Measurements from ENCODE around the gene MBD6. TPM values are rescaled to one million over a fixed set of nuclear protein-coding genes. Genes with fewer than 3 reads are reported as not detected.

Gene MBD6
- total and polyA plus RNA-seq, 2 donors from 2014 or later, result 38.4 to 118 TPM

DNA sequence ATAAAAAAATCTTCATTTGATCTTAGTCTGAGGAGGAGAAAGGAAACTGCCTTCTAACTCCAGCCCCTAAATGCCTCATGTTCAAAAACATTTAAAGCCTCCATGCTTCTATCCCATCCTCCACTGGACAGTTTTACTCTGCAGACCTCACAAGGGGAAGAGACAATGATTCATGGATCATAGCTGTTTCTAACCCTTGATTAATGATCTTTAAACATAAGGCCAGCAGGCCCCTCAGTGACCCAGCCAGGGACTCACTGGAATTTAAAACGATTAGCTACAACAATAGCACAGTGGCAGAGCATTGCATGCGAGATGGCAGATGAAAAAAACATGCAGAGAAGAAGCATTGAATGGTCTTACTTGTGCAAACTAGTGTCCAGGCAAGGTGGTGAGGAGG lies 18.4 kb downstream of the MBD6 start:
- peaks cover 0 to 10% (median 4%) of the 10 kb centered on the region in 3 donors for H3K4me1 ChIP-seq (ENCODE audit: control insufficient read depth in 2 of 3, insufficient read depth in 2 of 3, low read depth in 1 of 3, low read length in 3 of 3)
- intact Hi-C loops (cut with DNase I), result no loop called here
- H3K9ac ChIP-seq (ENCODE audit: low read length in 3 of 3), result no peak overlapping the region
- H3K36me3 ChIP-seq (ENCODE audit: control insufficient read depth in 2 of 3, insufficient read depth in 3 of 3, low read length in 3 of 3), result peaks cover 2 to 23% (median 13%) of the 10 kb centered on the region in 3 donors
- H3K27me3 ChIP-seq (ENCODE audit: control insufficient read depth, insufficient read depth, low read length), result no peaks in the 10 kb centered on the region
- H3K27ac ChIP-seq (ENCODE audit: low read depth in 2 of 2, low read length in 2 of 2), result no peak overlapping the region
- H3K4me3 ChIP-seq (ENCODE audit: low read length in 3 of 3), result no peak overlapping the region
- no peaks in the 10 kb centered on the region for H3K9me3 ChIP-seq (ENCODE audit: control insufficient read depth in 2 of 3, insufficient read depth in 1 of 3, low read length in 3 of 3)
- TF ChIP-seq, protein P1, sequence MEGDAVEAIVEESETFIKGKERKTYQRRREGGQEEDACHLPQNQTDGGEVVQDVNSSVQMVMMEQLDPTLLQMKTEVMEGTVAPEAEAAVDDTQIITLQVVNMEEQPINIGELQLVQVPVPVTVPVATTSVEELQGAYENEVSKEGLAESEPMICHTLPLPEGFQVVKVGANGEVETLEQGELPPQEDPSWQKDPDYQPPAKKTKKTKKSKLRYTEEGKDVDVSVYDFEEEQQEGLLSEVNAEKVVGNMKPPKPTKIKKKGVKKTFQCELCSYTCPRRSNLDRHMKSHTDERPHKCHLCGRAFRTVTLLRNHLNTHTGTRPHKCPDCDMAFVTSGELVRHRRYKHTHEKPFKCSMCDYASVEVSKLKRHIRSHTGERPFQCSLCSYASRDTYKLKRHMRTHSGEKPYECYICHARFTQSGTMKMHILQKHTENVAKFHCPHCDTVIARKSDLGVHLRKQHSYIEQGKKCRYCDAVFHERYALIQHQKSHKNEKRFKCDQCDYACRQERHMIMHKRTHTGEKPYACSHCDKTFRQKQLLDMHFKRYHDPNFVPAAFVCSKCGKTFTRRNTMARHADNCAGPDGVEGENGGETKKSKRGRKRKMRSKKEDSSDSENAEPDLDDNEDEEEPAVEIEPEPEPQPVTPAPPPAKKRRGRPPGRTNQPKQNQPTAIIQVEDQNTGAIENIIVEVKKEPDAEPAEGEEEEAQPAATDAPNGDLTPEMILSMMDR (IDR thresholded peaks at IDR 0.05; ENCODE audit: borderline replicate concordance, extremely low read depth, insufficient read depth), result no peak
- FAIRE-seq (no peak), DNase-seq (peak in 1 of 5 donors; percentile 22)

DNA sequence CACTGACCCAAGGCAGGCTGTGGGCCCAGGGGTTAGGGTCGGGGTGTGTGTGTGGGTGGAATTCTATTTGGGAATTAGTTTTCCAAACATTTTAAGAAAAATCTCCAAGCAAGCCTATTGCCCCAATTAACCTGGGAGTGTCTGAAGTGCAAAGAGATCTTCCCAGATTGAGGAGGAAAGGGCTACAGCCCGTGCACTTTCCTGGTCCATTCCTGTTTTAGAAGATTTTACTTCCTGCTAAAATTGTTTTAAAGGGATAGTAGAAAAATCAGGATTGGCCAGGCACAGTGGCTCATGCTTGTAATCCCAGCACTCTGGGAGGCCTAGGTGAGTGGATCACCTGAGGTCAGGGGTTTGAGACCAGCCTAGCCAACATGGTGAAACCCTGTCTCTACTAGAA lies 19.1 kb downstream of the MBD6 start:
- H3K27ac ChIP-seq (ENCODE audit: low read depth in 2 of 2, low read length in 2 of 2), result no peak overlapping the region
- intact Hi-C loops (cut with DNase I), result no loop called here
- FAIRE-seq (no peak), DNase-seq (no peak)
- peaks cover 0 to 14% (median 8%) of the 10 kb centered on the region in 3 donors for H3K4me1 ChIP-seq (ENCODE audit: control insufficient read depth in 2 of 3, insufficient read depth in 2 of 3, low read depth in 1 of 3, low read length in 3 of 3)
- H3K9ac ChIP-seq (ENCODE audit: low read length in 3 of 3), result no peak overlapping the region
- no peak overlapping the region for H3K4me3 ChIP-seq (ENCODE audit: low read length in 3 of 3)
- peaks cover 2 to 23% (median 13%) of the 10 kb centered on the region in 3 donors for H3K36me3 ChIP-seq (ENCODE audit: control insufficient read depth in 2 of 3, insufficient read depth in 3 of 3, low read length in 3 of 3)
- H3K9me3 ChIP-seq (ENCODE audit: control insufficient read depth in 2 of 3, insufficient read depth in 1 of 3, low read length in 3 of 3), result no peaks in the 10 kb centered on the region
- TF ChIP-seq, protein P1 (IDR thresholded peaks at IDR 0.05; ENCODE audit: borderline replicate concordance, extremely low read depth, insufficient read depth), result no peak
- no peaks in the 10 kb centered on the region for H3K27me3 ChIP-seq (ENCODE audit: control insufficient read depth, insufficient read depth, low read length)

DNA sequence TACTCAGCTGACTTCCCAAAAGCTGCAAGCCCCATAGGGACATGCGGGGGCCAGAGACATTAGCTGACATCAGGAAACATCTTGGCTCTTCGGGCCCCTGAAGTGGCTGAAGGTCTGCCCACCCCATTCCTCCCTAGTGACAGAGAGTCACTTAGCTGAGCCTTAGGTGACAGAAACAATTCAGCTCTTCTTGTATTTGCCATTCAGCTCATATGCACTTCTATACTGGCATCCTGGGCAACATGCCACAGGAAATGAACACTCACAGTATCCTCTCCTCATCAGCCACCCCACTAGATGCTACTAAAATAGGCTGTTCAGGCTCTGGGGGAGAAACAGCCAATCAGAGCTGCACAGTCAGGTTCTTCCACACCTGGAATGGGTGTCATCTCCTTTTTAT lies 21.0 kb downstream of the MBD6 start:
- DNase-seq, result no peak
- H3K4me1 ChIP-seq (ENCODE audit: control insufficient read depth in 2 of 3, insufficient read depth in 2 of 3, low read depth in 1 of 3, low read length in 3 of 3), result peaks cover 0 to 14% (median 8%) of the 10 kb centered on the region in 3 donors
- TF ChIP-seq, protein P1 (IDR thresholded peaks at IDR 0.05; ENCODE audit: borderline replicate concordance, extremely low read depth, insufficient read depth), result no peak
- FAIRE-seq, result no peak
- no peak overlapping the region for H3K4me3 ChIP-seq (ENCODE audit: low read length in 3 of 3)
- H3K9me3 ChIP-seq (ENCODE audit: control insufficient read depth in 2 of 3, insufficient read depth in 1 of 3, low read length in 3 of 3), result no peaks in the 10 kb centered on the region
- H3K27me3 ChIP-seq (ENCODE audit: control insufficient read depth, insufficient read depth, low read length), result peaks cover 6% of the 10 kb centered on the region
- H3K36me3 ChIP-seq (ENCODE audit: control insufficient read depth in 2 of 3, insufficient read depth in 3 of 3, low read length in 3 of 3), result peaks cover 2 to 9% (median 7%) of the 10 kb centered on the region in 3 donors
- H3K9ac ChIP-seq (ENCODE audit: low read length in 3 of 3), result no peak overlapping the region
- H3K27ac ChIP-seq (ENCODE audit: low read depth in 2 of 2, low read length in 2 of 2), result no peak overlapping the region
- intact Hi-C loops (cut with DNase I), result no loop called here
